Right lobe of liver (tissue), 4 donors: ENCODE measurements around the gene SET.
A peak's percentile ranks its signal among the peaks of the same experiment; 100 is the strongest.

Experiments
- CTCF ChIP-seq, 4 donors: fragments of 200-600 bp in 3 of 4; fragments of 450-650 bp in 1 of 4; IDR thresholded peaks; one replicate each; pipeline versions ENCODE4 v1.5.1 to v1.8.0; 2016 to 2022; ENCODE audit warnings: antibody characterized with exemption in 4 of 4, mild to moderate bottlenecking in 2 of 4
- POLR2A ChIP-seq: fragments of 450-650 bp; IDR thresholded peaks from one replicate; pipeline ENCODE4 v1.6.1; 2017; ENCODE audit warnings: antibody characterized with exemption, mild to moderate bottlenecking
- donor health status: DM: no; HTN: no; CAD: no.
- donor health status: DM: no; HTN: no; CAD: no.
- donor health status: DM: no; HTN: yes; CAD: no.

DNA sequence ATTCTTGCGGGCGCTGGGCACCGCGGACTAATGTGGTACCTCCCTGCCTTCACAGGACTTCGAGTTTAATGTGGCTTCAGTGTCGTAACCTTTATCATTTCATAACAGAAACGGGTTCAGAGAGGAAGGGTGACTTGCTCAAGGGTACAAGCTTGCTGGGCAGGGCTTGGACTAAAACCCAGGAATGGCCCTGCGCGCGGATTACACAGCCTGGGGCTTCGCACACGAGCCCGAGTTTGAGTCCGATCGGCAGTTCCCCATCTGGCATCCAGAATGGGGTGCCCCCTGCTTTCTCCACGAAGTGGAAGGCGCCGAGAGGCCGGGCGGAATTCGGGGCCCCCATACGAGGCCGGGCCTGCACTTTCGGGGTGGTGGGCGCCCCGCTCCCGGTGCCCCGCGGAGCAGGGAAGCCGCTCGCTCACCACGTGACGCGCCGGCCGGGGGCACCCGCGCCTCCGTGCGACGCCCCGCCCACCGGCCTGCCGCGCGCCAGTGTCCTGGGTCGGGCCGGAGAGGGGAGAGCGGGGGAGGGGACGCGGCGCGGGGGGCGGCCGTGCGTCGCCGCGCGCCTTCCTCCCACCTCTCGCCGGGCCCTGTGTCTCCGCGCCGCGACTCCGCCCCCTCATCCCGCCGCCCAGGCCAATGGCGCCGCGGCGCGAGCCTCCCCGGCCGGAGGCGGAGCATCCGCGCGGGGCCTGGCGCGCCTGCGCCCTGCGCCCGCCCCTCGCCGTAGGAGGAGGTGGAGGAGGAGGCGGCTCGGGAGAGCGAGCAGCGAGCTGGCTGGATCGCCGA is at the start of gene SET:
- TF ChIP-seq CTCF (IDR thresholded peaks at IDR 0.05) (no peak), POLR2A (peak; percentile 98)
